ENCODE measurements around the gene NDUFAF3. TPM values are rescaled to one million over a fixed set of nuclear protein-coding genes. Genes with fewer than 3 reads are reported as not detected.

Gene NDUFAF3
- total RNA-seq, 1 experiment from 2014 or later = 91.0 TPM

DNA sequence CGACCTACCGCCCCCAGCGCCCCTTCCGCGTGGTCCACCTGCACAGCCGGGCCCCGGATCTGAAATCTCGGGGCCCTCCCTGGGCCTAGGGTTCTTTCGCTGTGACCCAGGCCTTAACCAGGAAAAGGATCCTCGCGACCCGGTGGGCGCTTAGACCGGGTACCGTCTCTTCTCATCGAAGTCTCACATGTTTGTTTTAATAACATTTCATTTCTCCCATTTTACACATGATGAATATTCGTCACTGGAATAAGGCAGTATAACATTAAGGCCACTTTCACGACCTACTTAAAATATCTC is 3.3 kb upstream of the NDUFAF3 start:
- Histone ChIP-seq H3K9me2 (ENCODE audit: insufficient read depth) (no peaks in the 10 kb centered on the region), H3K79me2 (ENCODE audit: insufficient read depth, low read length) (peaks cover 47% of the 10 kb centered on the region), H3K36me3 (ENCODE audit: control insufficient read depth in 1 of 2, insufficient read depth in 2 of 2, low read length in 2 of 2) (peaks cover 13 to 33% of the 10 kb centered on the region in 2 experiments; a peak in 3 of 4 replicates), H2AFZ (ENCODE audit: low read depth, low read length, poor library complexity, severe bottlenecking) (no peak overlapping the region), H3K9me3 (ENCODE audit: control insufficient read depth in 1 of 2, insufficient read depth in 1 of 2, low read depth in 1 of 2, low read length in 2 of 2) (no peaks in the 10 kb centered on the region), H3K4me2 (ENCODE audit: low read length) (peak overlapping the region; percentile 90), H3K4me3 (replicated peaks in 1 of 2; ENCODE audit: low read depth in 1 of 2, low read length in 2 of 2) (peak overlapping the region; percentile 61 to 80), H3K9ac (ENCODE audit: low read length) (peak overlapping the region; percentile 99), H3K27me3 (ENCODE audit: insufficient read depth, low read length) (no peaks in the 10 kb centered on the region), H3K27ac (ENCODE audit: low read depth, low read length) (peak overlapping the region; percentile 99), H4K20me1 (ENCODE audit: insufficient read depth) (no peaks in the 10 kb centered on the region), H3K4me1 (ENCODE audit: control insufficient read depth in 1 of 2, insufficient read depth in 2 of 2, low read length in 2 of 2) (peaks cover 20 to 53% of the 10 kb centered on the region in 2 experiments)
- POLR2A ChIA-PET = interaction anchor here (2.0 to 5.3 kb wide), 3 partner anchors 10 to 75 kb away, joined by 5 to 41 read pairs (median 39); partner anchors contain the start of genes IMPDH2, QRICH1 and WDR6
- RAD21 ChIA-PET (ENCODE audit: low non-redundant PET in 1 of 2, low total read pairs in 2 of 2, uncharacterized antibody in 2 of 2, unreplicated experiment in 2 of 2) = no interaction called here
- ATAC-seq = no peak
- no peak for DNase-seq (ENCODE audit: low read depth, low spot score)
- CTCF ChIA-PET = interaction anchor here (3.0 to 3.3 kb wide), 2 partner anchors 11 to 30 kb away, joined by 15 to 16 read pairs; partner anchors contain the start of gene WDR6
- TF ChIP-seq CBX3 (IDR thresholded peaks at IDR 0.05; ENCODE audit: low read depth) = no peak
- TF ChIP-seq, protein P1, sequence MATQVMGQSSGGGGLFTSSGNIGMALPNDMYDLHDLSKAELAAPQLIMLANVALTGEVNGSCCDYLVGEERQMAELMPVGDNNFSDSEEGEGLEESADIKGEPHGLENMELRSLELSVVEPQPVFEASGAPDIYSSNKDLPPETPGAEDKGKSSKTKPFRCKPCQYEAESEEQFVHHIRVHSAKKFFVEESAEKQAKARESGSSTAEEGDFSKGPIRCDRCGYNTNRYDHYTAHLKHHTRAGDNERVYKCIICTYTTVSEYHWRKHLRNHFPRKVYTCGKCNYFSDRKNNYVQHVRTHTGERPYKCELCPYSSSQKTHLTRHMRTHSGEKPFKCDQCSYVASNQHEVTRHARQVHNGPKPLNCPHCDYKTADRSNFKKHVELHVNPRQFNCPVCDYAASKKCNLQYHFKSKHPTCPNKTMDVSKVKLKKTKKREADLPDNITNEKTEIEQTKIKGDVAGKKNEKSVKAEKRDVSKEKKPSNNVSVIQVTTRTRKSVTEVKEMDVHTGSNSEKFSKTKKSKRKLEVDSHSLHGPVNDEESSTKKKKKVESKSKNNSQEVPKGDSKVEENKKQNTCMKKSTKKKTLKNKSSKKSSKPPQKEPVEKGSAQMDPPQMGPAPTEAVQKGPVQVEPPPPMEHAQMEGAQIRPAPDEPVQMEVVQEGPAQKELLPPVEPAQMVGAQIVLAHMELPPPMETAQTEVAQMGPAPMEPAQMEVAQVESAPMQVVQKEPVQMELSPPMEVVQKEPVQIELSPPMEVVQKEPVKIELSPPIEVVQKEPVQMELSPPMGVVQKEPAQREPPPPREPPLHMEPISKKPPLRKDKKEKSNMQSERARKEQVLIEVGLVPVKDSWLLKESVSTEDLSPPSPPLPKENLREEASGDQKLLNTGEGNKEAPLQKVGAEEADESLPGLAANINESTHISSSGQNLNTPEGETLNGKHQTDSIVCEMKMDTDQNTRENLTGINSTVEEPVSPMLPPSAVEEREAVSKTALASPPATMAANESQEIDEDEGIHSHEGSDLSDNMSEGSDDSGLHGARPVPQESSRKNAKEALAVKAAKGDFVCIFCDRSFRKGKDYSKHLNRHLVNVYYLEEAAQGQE (IDR thresholded peaks at IDR 0.05; ENCODE audit: low read depth) = no peak
- TF ChIP-seq FOSL1 (IDR thresholded peaks at IDR 0.05; ENCODE audit: low read depth) = no peak
- TF ChIP-seq ZFX (IDR thresholded peaks at IDR 0.05) = peak; percentile 78
- TF ChIP-seq CEBPB (IDR thresholded peaks at IDR 0.05; ENCODE audit: low read depth) = no peak
- TF ChIP-seq POLR2A (IDR thresholded peaks at IDR 0.05; ENCODE audit: borderline replicate concordance, extremely low read depth, insufficient read depth, insufficient read length) = peak; percentile 52
- intact Hi-C loops (cut with micrococcal nuclease) = loop anchor here (1.0 kb wide), 1 partner anchor 11 kb away; the partner anchor contains the start of gene WDR6
- no TSS peak for BruUV-seq (replicated peaks)

Data from HCT116 (cell line).